PC-9 (cell line): Measurements from ENCODE around the gene BAIAP3. TPM values are rescaled to one million over a fixed set of nuclear protein-coding genes. Genes with fewer than 3 reads are reported as not detected.

ENCODE experiments used
- BruUV-seq: library from RNA; stranded (reverse); fragments of 400-500 nt; replicated peaks from 2 replicates; lab custom pipeline; 2021; lab: Mats Ljungman, UMichigan
- CTCF ChIA-PET: fragments of 300-600 bp; sonication (Branson Sonifier 250); formaldehyde crosslinking; loops from one replicate; lab custom pipeline; 2022; ENCODE audit warnings: antibody characterized with exemption; lab: Charles Lee
- POLR2A ChIA-PET: fragments of 300-600 bp; sonication (Branson Sonifier 250); formaldehyde crosslinking; loops from one replicate; lab custom pipeline; 2022; ENCODE audit warnings: antibody characterized with exemption; ENCODE audit not compliant: unreplicated experiment; lab: Charles Lee
- DNase-seq, 2 experiments: peaks; one replicate each; pipeline versions ENCODE4 v3.0.0 to v3.0.0-alpha.2; 2015 to 2022; ENCODE audit warnings: mixed read lengths in 1 of 2
- H2AFZ ChIP-seq: fragments of 200-600 bp; sonication (generic); 2 replicates; pipeline ENCODE4 v1.8.1; 2017; ENCODE audit warnings: antibody characterized with exemption
- H3F3A ChIP-seq: fragments of 200-600 bp; sonication (generic); 2 replicates; pipeline ENCODE4 v1.8.1; 2017; ENCODE audit warnings: antibody characterized with exemption, mild to moderate bottlenecking, low read depth; ENCODE audit not compliant: insufficient read depth
- H3K27ac ChIP-seq: fragments of 200-600 bp; sonication (generic); 2 replicates; pipeline ENCODE4 v1.6.1; 2016; ENCODE audit warnings: mixed run types
- H3K27me3 ChIP-seq: fragments of 200-600 bp; sonication (generic); 2 replicates; pipeline ENCODE4 v1.6.1; 2016; ENCODE audit warnings: low read depth, mixed run types; ENCODE audit not compliant: insufficient read depth
- H3K36me3 ChIP-seq: fragments of 200-600 bp; sonication (generic); 2 replicates; pipeline ENCODE4 v1.6.1; 2016; ENCODE audit warnings: low read depth, mixed run types
- H3K4me1 ChIP-seq: fragments of 200-600 bp; sonication (generic); replicated peaks from 2 replicates; pipeline ENCODE4 v1.6.1; 2016; ENCODE audit warnings: mixed run types; ENCODE audit not compliant: insufficient read depth
- H3K4me2 ChIP-seq: fragments of 200-600 bp; sonication (generic); 2 replicates; pipeline ENCODE4 v1.6.1; 2017; ENCODE audit warnings: mixed run types
- H3K4me3 ChIP-seq: fragments of 200-600 bp; sonication (generic); 2 replicates; pipeline ENCODE4 v1.6.1; 2016; ENCODE audit warnings: mixed run types
- H3K79me2 ChIP-seq: fragments of 200-600 bp; sonication (generic); 2 replicates; pipeline ENCODE4 v1.6.1; 2017; ENCODE audit warnings: low read depth, mixed run types
- H3K9me2 ChIP-seq: fragments of 200-600 bp; sonication (generic); 2 replicates; pipeline ENCODE4 v1.8.1; 2017; ENCODE audit warnings: mild to moderate bottlenecking; ENCODE audit not compliant: insufficient read depth
- H3K9me3 ChIP-seq: fragments of 200-600 bp; sonication (generic); 2 replicates; pipeline ENCODE4 v1.8.1; 2016; ENCODE audit warnings: low read depth; ENCODE audit not compliant: insufficient read depth
- H4K20me1 ChIP-seq: fragments of 200-600 bp; sonication (generic); 2 replicates; pipeline ENCODE4 v1.8.1; 2017; ENCODE audit not compliant: insufficient read depth
- CTCF ChIP-seq: fragments of 200-600 bp; sonication (generic); conservative IDR thresholded peaks from 2 replicates; pipeline ENCODE4 v1.6.1; 2017; ENCODE audit warnings: mixed run types, antibody characterized with exemption, mild to moderate bottlenecking, moderate library complexity
- EZH2 ChIP-seq: fragments of 200-600 bp; sonication (generic); IDR thresholded peaks from 2 replicates; pipeline ENCODE4 v1.8.0; 2017; ENCODE audit warnings: antibody characterized with exemption, low read depth
- intact Hi-C: fragments of 100-400 bp; cut with micrococcal nuclease; formaldehyde crosslinking; loops from one replicate; pipeline ENCODE4 v1.10.0; 2022; ENCODE audit not compliant: unreplicated experiment
- total RNA-seq: library from RNA; stranded (reverse); gene quantifications from 2 replicates; pipeline ENCODE4 v1.2.3, GENCODE V29; 2021

The BAIAP3 gene
- total RNA-seq, 1 experiment from 2014 or later: 35.0 TPM

- no peak overlapping the region for H3K4me2 ChIP-seq
- H3K27me3 ChIP-seq: no peaks in the 10 kb centered on the region
- no peaks in the 10 kb centered on the region for H3F3A ChIP-seq
- POLR2A ChIA-PET: no interaction called here
- no peak for DNase-seq
- H3K9me2 ChIP-seq: no peaks in the 10 kb centered on the region
- intact Hi-C loops: no loop called here
- no peaks in the 10 kb centered on the region for H3K9me3 ChIP-seq
- H2AFZ ChIP-seq: no peak overlapping the region
- TF ChIP-seq CTCF (no peak), EZH2 (no peak)
- no peak overlapping the region for H3K27ac ChIP-seq
- CTCF ChIA-PET: interaction anchor here (0.6 kb wide), 1 partner anchor 1024 kb away, joined by 7 read pairs; no protein-coding TSS in a partner anchor
- H4K20me1 ChIP-seq: no peaks in the 10 kb centered on the region
- H3K36me3 ChIP-seq: no peaks in the 10 kb centered on the region
- no TSS peak for BruUV-seq
- H3K79me2 ChIP-seq: no peaks in the 10 kb centered on the region
- no peak overlapping the region for H3K4me3 ChIP-seq
- H3K4me1 ChIP-seq: no peaks in the 10 kb centered on the region
Measured at GRCh38 chr16:1387331-1387730, 53.9 kb downstream of the BAIAP3 start.

GRCh38 chr16:1389762-1390161 lies 56.3 kb downstream of the BAIAP3 start:
- CTCF ChIA-PET: no interaction called here
- intact Hi-C loops: no loop called here

GRCh38 chr16:1390239-1390779 lies 56.9 kb downstream of the BAIAP3 start:
- H3K79me2 ChIP-seq: no peaks in the 10 kb centered on the region
- no peaks in the 10 kb centered on the region for H3F3A ChIP-seq
- H2AFZ ChIP-seq: no peak overlapping the region
- no peaks in the 10 kb centered on the region for H3K9me2 ChIP-seq
- no peak for DNase-seq
- ChIA-PET POLR2A (interaction anchor here (0.7 to 1.0 kb wide), 2 partner anchors 9 to 86 kb away, joined by 3 to 4 read pairs; no protein-coding TSS in a partner anchor), CTCF (no interaction called here)
- H3K27ac ChIP-seq: no peak overlapping the region
- H3K4me1 ChIP-seq: no peaks in the 10 kb centered on the region
- H3K4me2 ChIP-seq: no peak overlapping the region
- no peaks in the 10 kb centered on the region for H4K20me1 ChIP-seq
- no TSS peak for BruUV-seq
- H3K9me3 ChIP-seq: no peaks in the 10 kb centered on the region
- intact Hi-C loops: no loop called here
- H3K4me3 ChIP-seq: no peak overlapping the region
- no peaks in the 10 kb centered on the region for H3K27me3 ChIP-seq
- no peaks in the 10 kb centered on the region for H3K36me3 ChIP-seq
- no peak for TF ChIP-seq CTCF
- no peak for TF ChIP-seq EZH2

More at GRCh38 chr16:1389762-1390161, 56.3 kb downstream of the BAIAP3 start:
- POLR2A ChIA-PET: interaction anchor here (1.0 kb wide), 1 partner anchor 9 kb away, joined by 4 read pairs; no protein-coding TSS in a partner anchor
- no peaks in the 10 kb centered on the region for H3K9me2 ChIP-seq
- TF ChIP-seq CTCF (no peak), EZH2 (no peak)
- H3K27ac ChIP-seq: no peak overlapping the region
- H3K79me2 ChIP-seq: no peaks in the 10 kb centered on the region
- no TSS peak for BruUV-seq
- no peaks in the 10 kb centered on the region for H3K27me3 ChIP-seq
- no peak overlapping the region for H3K4me2 ChIP-seq
- H3K9me3 ChIP-seq: no peaks in the 10 kb centered on the region
- H4K20me1 ChIP-seq: no peaks in the 10 kb centered on the region
- no peak overlapping the region for H2AFZ ChIP-seq
- H3F3A ChIP-seq: no peaks in the 10 kb centered on the region
- no peak for DNase-seq
- H3K4me3 ChIP-seq: no peak overlapping the region
- H3K4me1 ChIP-seq: no peaks in the 10 kb centered on the region
- H3K36me3 ChIP-seq: no peaks in the 10 kb centered on the region
